ENCODE measurements around the gene SORBS2. TPM values are rescaled to one million over a fixed set of nuclear protein-coding genes. Genes with fewer than 3 reads are reported as not detected.

SORBS2 gene
- total RNA-seq, 1 experiment from 2014 or later = 9.7 TPM

- Histone ChIP-seq H2BK120ac (ENCODE audit: low read depth, low read length, poor library complexity, severe bottlenecking) (no peak overlapping the region), H3K4me2 (ENCODE audit: insufficient read depth, insufficient read length, low read length) (no peak overlapping the region), H4K5ac (ENCODE audit: insufficient read length, low read depth, low read length) (no peak overlapping the region), H3K14ac (ENCODE audit: insufficient read depth, low read length) (no peak overlapping the region), H3T11ph (ENCODE audit: low read length) (no peak overlapping the region), H3K4me1 (ENCODE audit: insufficient read depth, low read length) (peaks cover 6% of the 10 kb centered on the region; the same call in 1 of the 2 replicates), H3K18ac (ENCODE audit: insufficient read length, low read depth, low read length) (no peak overlapping the region), H2BK20ac (ENCODE audit: low read depth, low read length, poor library complexity, severe bottlenecking) (no peak overlapping the region), H3K79me1 (ENCODE audit: insufficient read depth, low read depth, low read length, poor library complexity, severe bottlenecking) (no peaks in the 10 kb centered on the region), H3K4ac (ENCODE audit: low read depth, low read length) (no peak overlapping the region), H2AFZ (ENCODE audit: low read length) (no peak overlapping the region), H3K23ac (ENCODE audit: insufficient read length, low read depth, low read length) (no peak overlapping the region), H4K20me1 (ENCODE audit: control insufficient read depth, insufficient read depth, insufficient read length) (no peaks in the 10 kb centered on the region), H2BK12ac (ENCODE audit: insufficient read length, low read depth, low read length) (no peak overlapping the region), H3K27me3 (ENCODE audit: insufficient read depth, low read length) (no peaks in the 10 kb centered on the region), H4K8ac (replicated peaks; ENCODE audit: insufficient read length, low read depth, low read length) (no peak overlapping the region), H4K91ac (ENCODE audit: insufficient read length, low read depth, low read length) (no peak overlapping the region), H3K9me3 (ENCODE audit: control insufficient read depth, low read depth, low read length) (no peaks in the 10 kb centered on the region), H3K56ac (ENCODE audit: insufficient read length, low read depth, low read length) (no peak overlapping the region), H3K23me2 (ENCODE audit: insufficient read length, low read depth, low read length, poor library complexity, severe bottlenecking) (peaks cover 3% of the 10 kb centered on the region), H2AK5ac (ENCODE audit: insufficient read length, low read length) (no peak overlapping the region), H2BK5ac (ENCODE audit: insufficient read length, low read length) (no peak overlapping the region), H3K27ac (ENCODE audit: insufficient read length, low read depth, low read length) (no peak overlapping the region), H2BK15ac (ENCODE audit: low read depth, low read length) (no peak overlapping the region), H3K9ac (ENCODE audit: extremely low read depth, insufficient read length, low read length) (no peak overlapping the region), H3K79me2 (ENCODE audit: insufficient read depth, low read length) (no peaks in the 10 kb centered on the region)
- Mint-ChIP-seq H3K9me3 (peaks cover 2 to 7% of the 10 kb centered on the region in 2 experiments; a peak in 4 of 5 replicates), H3K4me3 (no peak overlapping the region), H3K4me1 (peaks cover 51 to 58% of the 10 kb centered on the region in 2 experiments), H3K27ac (no peak overlapping the region), H3K27me3 (ENCODE audit: low read depth) (peaks cover 9% of the 10 kb centered on the region), H3K36me3 (ENCODE audit: insufficient read depth in 1 of 3, low read depth in 3 of 3) (peaks cover 0 to 11% (median 0%) of the 10 kb centered on the region in 3 experiments; a peak in 4 of 7 replicates)
- TF ChIP-seq, protein P1, sequence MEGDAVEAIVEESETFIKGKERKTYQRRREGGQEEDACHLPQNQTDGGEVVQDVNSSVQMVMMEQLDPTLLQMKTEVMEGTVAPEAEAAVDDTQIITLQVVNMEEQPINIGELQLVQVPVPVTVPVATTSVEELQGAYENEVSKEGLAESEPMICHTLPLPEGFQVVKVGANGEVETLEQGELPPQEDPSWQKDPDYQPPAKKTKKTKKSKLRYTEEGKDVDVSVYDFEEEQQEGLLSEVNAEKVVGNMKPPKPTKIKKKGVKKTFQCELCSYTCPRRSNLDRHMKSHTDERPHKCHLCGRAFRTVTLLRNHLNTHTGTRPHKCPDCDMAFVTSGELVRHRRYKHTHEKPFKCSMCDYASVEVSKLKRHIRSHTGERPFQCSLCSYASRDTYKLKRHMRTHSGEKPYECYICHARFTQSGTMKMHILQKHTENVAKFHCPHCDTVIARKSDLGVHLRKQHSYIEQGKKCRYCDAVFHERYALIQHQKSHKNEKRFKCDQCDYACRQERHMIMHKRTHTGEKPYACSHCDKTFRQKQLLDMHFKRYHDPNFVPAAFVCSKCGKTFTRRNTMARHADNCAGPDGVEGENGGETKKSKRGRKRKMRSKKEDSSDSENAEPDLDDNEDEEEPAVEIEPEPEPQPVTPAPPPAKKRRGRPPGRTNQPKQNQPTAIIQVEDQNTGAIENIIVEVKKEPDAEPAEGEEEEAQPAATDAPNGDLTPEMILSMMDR (conservative IDR thresholded peaks at IDR 0.05) = no peak
- WGBS (ENCODE audit: extremely low coverage, insufficient read length, low lambda C conversion rate) = no CpG with 5 or more reads among the region's 1 CpG
- DNase-seq = no peak
Observed at GRCh38 chr4:185583813-185584212, 228.2 kb downstream of the SORBS2 start.
